ENCODE results near the gene OOSP4A. TPM values are rescaled to one million over a fixed set of nuclear protein-coding genes. Genes with fewer than 3 reads are reported as not detected.

The OOSP4A gene
- total and polyA plus RNA-seq, 10 of the 15 experiments (the other 5 are each of a cell fraction or from before 2014, with no cell fraction given), result not detected

DNA sequence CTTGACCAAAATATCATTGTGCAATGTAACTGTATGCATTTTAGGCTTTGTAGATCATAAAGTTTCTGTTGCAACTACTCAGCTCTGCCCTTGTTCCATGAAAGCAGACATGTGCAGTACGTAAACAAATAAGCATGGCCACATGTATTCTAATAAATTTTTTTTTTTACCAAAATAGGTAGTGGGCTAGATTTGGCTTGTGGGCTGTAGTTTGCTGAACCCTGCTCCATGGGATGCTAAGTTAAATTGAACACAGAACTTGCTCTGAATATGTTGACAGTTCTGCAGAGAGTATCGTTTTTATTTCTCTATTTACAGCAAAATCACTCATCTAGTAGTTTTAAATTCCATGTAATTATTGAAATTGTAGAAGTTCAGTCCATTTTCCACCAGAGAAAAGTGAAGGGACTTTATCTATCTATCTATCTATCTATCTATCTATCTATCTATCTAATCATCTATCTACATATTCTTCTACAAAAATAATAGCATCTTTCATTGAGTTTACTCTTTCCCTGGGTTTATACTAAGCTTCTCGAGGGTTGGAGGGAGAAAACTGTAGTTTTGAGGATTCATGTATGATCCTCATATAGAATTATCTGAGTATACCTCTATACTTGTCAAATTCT is 9.5 kb upstream of the OOSP4A start (continued):
- TF ChIP-seq, protein P1, sequence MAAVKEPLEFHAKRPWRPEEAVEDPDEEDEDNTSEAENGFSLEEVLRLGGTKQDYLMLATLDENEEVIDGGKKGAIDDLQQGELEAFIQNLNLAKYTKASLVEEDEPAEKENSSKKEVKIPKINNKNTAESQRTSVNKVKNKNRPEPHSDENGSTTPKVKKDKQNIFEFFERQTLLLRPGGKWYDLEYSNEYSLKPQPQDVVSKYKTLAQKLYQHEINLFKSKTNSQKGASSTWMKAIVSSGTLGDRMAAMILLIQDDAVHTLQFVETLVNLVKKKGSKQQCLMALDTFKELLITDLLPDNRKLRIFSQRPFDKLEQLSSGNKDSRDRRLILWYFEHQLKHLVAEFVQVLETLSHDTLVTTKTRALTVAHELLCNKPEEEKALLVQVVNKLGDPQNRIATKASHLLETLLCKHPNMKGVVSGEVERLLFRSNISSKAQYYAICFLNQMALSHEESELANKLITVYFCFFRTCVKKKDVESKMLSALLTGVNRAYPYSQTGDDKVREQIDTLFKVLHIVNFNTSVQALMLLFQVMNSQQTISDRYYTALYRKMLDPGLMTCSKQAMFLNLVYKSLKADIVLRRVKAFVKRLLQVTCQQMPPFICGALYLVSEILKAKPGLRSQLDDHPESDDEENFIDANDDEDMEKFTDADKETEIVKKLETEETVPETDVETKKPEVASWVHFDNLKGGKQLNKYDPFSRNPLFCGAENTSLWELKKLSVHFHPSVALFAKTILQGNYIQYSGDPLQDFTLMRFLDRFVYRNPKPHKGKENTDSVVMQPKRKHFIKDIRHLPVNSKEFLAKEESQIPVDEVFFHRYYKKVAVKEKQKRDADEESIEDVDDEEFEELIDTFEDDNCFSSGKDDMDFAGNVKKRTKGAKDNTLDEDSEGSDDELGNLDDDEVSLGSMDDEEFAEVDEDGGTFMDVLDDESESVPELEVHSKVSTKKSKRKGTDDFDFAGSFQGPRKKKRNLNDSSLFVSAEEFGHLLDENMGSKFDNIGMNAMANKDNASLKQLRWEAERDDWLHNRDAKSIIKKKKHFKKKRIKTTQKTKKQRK (IDR thresholded peaks at IDR 0.05; ENCODE audit: low read depth, low read length), result no peak
- no peak for TF ChIP-seq NR2C1 (IDR thresholded peaks at IDR 0.05)
- TF ChIP-seq ZBED1 (IDR thresholded peaks at IDR 0.05; ENCODE audit: borderline replicate concordance), result no peak
- TF ChIP-seq, protein P2, sequence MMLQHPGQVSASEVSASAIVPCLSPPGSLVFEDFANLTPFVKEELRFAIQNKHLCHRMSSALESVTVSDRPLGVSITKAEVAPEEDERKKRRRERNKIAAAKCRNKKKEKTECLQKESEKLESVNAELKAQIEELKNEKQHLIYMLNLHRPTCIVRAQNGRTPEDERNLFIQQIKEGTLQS (IDR thresholded peaks at IDR 0.05; ENCODE audit: borderline replicate concordance, extremely low read depth, low read depth, low read length), result no peak
- TF ChIP-seq MYC (IDR thresholded peaks at IDR 0.05; ENCODE audit: insufficient read depth, insufficient read length, insufficient replicate concordance, low read length, severe bottlenecking), result no peak
- TF ChIP-seq, protein P3, sequence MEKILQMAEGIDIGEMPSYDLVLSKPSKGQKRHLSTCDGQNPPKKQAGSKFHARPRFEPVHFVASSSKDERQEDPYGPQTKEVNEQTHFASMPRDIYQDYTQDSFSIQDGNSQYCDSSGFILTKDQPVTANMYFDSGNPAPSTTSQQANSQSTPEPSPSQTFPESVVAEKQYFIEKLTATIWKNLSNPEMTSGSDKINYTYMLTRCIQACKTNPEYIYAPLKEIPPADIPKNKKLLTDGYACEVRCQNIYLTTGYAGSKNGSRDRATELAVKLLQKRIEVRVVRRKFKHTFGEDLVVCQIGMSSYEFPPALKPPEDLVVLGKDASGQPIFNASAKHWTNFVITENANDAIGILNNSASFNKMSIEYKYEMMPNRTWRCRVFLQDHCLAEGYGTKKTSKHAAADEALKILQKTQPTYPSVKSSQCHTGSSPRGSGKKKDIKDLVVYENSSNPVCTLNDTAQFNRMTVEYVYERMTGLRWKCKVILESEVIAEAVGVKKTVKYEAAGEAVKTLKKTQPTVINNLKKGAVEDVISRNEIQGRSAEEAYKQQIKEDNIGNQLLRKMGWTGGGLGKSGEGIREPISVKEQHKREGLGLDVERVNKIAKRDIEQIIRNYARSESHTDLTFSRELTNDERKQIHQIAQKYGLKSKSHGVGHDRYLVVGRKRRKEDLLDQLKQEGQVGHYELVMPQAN (conservative IDR thresholded peaks at IDR 0.05), result no peak
- no peak for TF ChIP-seq NFYB (IDR thresholded peaks at IDR 0.05; ENCODE audit: insufficient read depth, low read depth, low read length)
- TF ChIP-seq, protein P4, sequence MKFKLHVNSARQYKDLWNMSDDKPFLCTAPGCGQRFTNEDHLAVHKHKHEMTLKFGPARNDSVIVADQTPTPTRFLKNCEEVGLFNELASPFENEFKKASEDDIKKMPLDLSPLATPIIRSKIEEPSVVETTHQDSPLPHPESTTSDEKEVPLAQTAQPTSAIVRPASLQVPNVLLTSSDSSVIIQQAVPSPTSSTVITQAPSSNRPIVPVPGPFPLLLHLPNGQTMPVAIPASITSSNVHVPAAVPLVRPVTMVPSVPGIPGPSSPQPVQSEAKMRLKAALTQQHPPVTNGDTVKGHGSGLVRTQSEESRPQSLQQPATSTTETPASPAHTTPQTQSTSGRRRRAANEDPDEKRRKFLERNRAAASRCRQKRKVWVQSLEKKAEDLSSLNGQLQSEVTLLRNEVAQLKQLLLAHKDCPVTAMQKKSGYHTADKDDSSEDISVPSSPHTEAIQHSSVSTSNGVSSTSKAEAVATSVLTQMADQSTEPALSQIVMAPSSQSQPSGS (IDR thresholded peaks at IDR 0.05; ENCODE audit: low read length), result no peak

Data from GM12878 (cell line).